Stimulated activated CD4-positive, alpha-beta T cell treated with anti-CD3 and anti-CD28 coated beads, Interleukin-15, amount 100 ng/mL, for 48 hours (primary cell): ENCODE results near the gene SH3PXD2B.

Source experiments
- DNase-seq, 2 donors: peaks; one replicate each; pipeline ENCODE4 v3.0.0-alpha.2; 2020; ENCODE audit warnings: low read depth in 2 of 2

The SH3PXD2B gene

DNA sequence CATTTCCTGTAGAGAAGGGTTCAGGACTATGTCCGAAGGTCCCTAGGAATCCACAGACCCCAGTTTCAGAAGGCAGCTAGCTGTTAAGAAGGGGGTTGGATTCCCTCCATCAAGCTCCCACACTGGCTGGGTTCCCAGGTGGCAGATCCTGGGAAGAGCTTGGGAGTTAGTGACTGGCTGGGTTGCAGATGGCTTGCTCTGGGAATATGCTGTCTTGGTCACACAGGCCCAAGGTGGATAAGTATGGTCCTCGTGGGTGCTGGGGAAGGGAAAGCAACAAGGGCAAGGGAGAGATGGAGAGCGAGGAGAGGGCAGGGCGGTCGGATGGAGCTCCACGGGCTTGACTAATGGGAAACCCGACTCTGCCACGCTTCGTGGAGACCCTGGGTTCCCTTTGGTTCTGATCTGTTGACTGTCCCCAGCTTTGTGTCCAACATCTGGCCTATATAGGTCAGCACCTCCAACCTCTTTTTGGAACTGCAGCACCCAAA, 17.4 kb downstream of the SH3PXD2B start:
- no peak for DNase-seq

DNA sequence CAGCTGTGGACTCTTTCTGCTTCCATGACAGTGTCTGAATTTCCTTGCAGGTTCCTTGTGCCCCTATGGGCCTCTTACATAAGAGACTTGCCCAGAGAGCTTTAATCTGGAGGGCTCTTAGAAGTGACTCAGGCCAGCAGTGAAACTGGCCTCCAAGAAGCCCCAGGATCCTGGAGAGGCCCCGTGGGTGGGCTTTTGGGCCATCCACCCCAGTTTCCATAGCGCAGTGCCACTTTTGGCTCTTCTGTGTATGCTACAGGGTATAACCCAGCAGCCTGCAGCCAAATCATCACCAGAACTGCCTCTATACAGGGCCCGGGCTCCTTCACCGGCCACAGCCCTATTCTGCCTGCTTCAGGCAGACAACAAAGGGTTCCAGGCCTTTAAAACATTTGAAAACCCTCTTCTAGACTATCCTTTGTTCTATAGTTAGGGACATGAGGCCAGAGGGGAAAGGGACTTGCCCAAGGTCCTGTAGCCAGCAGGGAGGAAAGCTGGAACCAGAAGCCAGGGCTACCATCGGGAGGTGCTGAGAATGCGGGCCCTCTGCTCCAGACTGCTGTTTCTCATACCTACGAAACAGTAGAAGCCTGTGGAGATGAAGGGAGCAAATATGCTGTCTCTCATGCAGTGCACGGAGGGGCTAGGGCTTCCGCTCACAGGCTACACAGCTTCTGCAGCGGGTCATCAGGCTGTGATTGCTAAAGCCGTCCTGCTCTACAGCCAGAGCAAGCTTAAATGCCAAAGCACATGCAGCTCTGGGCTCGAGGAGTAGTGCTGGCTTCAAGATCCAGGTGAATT, 18.0 kb downstream of the SH3PXD2B start:
- DNase-seq: no peak

DNA sequence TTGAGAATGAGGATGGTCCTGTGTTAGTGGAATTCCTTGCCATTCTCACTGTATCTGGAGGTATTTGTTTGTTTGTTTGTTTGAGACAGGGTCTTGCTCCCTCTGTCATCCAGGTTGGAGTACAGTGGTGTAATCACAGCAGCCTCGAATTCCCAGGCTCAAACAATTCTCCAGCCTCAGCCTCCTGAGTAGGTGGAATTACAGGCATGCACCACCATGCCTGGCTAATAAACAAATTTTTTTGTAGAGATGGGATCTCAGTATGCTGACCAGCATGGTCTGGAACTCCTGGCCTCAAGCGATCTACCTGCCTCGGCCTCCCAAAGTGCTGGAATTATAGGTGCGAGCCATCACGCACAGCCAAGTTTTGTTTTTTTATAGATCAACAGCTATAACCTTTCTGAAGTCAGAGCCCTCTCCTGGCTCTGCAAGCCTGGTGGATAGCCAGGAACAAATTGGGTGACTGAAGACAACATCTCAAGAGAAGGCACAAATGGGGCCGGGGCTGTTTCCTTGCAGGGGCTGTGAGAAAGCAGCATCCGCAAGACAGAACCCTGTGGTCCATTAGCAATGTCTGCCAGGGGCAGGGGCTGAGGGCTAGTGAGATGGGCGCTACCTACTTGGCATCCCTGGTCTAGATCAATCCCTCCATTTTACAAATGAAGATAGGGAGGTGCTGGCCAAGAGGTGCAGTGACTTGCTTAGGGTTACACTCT, 18.8 kb downstream of the SH3PXD2B start:
- no peak for DNase-seq

DNA sequence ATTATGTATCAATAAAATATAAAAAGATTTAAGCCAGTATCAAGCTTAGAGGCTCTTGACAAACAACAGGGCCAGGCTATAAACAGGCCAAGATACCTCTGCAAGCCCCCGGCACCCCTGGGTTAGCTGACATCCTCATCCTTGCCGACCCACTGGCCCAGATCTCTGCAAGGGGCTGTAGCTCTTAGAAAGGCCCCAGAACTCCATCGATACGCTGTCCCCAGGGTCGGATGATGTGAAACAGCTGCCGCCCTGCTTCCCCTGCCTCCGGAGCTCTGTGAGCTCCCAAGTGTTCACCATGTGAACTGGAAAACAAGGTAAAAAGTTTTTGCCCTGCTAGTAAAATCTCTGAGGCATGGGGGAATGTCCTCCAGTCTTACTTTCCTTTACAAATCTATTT, 20.1 kb downstream of the SH3PXD2B start:
- DNase-seq: no peak

DNA sequence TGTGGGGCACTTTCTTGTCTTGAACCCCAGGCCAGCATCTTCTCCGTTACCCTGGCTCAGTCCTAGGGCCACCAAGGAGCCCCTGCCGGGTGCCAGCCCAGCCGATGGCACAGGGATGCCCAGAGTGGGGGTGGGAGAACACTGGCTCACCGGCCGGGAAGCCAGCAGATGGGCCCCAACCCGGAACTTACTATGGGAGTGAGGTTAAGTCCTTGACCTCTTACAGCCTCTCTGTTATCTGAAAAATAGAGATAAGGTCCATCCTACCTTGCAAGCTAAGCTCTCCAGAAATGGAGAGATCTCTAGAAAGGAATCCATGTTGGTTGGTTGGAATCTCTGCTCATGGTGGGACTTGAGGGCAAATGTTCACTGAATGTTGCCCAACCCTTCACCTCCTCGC, 20.8 kb downstream of the SH3PXD2B start:
- no peak for DNase-seq

DNA sequence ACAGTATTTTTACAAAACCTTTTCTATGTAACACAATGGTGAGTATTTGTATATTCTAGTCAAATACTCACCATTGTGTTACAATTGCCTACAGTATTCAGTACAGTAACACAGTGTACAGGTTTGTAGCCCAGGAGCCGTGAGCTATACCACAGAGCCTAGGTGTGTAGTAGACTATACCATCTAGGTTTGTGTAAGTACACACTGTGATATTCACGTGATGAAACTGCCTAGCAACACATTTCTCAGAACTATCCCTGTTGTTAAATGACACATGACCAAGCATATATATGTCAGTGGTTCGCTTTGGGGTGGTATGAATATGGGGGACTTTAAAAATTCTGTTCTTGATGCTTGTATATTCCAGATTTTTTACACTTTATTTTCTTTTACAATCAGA, 21.3 kb downstream of the SH3PXD2B start:
- no peak for DNase-seq

DNA sequence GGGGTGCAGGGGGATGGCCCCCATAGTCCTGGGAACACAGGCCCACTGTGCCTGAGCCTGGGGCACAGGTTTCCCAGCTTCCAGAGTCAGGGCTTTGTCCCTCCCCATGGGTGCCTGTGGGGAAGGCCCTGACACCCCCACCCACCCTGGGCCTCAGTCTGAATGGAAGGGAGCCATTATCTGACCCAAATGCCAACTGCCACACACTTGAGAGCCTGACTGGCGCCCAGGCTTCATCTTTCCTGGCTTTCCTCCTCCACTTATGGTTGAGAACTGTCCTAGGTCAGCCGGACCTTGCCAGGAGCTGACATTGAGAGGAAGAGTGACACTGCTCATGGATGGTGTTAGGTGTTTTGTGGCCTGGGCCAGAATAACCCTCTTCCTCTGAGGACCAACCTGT, 24.0 kb downstream of the SH3PXD2B start:
- no peak for DNase-seq

DNA sequence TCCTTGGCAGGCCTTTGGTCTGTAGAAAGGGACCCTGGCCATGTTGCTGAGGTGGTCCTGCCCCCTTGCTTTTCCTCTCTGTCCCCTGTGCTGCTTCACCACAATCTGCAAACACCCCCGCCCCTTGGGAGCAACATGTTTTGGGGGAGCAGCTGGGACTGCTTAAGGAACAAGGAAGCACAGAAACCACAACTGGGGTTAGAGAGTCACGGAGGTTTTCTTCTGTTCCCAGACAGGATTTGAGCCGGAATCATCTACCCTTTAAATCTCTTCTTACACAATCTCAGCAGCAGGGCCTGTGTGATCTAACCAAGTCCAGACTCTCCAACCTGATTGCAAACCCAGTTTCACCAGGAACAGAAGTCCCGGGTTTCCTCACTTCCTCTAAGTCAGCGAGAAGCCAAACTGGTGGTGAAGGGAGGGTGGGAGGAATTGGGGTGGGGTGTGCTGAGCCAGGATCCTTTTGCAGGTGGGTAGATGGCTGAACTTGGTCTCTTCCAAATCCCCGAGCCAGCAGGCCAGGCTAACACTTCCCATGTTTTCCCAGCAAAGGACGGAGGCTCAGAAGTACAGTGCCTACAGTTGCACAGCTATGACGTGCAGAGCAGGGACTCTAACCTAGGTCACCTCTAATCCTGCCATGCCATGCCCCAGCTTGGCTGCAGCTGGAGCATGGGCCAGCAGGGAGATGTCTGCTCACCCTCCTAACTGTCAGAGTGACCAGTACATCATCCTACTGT, 25.0 kb downstream of the SH3PXD2B start:
- no peak for DNase-seq

DNA sequence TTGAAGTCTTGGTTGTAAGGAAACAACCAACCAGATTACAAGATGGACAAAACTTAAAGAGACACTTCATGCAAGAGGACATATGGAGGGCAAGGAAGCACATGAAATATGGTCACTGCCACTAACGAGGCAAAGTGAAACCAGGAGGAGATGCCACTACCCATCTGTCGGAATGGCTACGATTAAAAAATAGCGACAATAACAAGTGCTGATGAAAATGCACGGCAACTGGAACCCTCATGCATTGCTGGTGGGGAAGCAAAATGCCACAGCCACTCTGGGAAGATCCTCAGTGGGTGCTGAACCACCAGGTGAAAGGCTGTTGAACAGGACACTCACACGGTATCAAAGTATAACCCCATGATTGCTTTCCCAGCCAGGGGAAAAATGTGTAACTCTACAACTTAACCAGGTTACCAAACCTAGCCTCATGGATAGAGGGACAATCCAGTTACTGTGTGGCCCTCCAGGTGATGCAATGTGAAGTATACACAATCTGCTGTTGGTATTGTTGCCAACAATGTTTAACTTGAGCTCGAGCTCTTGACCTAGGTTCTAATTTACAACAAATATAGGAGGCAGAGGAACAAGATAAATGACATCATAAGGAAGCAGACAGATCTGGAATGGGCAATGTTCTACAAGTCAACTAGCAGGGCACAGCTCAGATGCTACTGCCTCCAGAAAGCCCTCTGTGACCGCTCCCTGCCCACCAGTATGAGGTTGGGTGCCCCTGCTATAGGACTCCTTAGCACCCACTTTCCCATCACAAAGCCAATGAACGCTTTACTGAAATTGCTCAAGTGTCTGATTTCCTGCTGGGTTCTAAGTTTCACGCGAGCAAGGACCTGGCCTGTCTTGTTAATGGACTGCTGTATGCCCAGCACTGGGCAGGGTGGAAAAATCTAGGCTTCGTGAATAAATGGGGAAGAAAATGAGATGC, 25.8 kb downstream of the SH3PXD2B start:
- no peak for DNase-seq

DNA sequence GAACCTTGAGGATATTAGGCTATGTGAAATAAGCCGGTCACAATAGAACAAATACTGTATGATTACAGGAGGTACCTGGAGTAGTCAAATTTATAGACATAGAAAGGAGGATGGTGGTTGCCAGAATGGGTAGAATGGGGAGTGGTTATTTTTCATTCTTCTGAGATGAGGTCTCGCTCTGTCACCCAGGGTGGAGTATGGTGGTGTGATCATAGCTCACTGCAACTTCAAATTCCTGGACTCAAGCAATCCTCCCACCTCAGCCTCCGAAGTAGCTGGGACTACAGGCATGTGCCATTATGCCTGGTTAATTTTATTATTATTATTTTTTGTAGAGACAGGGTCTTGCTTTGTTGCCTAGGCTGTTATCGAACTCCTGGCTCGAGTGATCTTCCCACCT, 27.1 kb downstream of the SH3PXD2B start:
- no peak for DNase-seq

DNA sequence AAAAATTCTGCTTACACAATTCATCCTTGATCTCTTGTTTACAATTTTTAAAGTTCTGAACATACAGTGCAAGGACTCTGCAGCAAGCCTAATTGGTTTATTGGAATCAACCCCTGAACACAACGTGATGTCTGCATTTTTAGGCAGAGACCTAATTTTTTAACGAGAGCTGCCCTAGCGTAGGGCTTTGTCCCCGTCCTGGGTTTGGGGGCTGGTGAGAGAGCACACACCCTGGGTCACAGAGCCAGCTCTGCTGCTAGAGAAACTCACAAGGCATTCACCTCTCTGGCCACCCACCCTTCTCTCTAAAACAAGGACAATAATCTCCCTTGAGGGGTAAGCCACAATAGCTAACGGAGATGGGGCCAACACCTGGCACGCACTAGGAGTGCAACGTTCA, 28.2 kb downstream of the SH3PXD2B start:
- DNase-seq: no peak

DNA sequence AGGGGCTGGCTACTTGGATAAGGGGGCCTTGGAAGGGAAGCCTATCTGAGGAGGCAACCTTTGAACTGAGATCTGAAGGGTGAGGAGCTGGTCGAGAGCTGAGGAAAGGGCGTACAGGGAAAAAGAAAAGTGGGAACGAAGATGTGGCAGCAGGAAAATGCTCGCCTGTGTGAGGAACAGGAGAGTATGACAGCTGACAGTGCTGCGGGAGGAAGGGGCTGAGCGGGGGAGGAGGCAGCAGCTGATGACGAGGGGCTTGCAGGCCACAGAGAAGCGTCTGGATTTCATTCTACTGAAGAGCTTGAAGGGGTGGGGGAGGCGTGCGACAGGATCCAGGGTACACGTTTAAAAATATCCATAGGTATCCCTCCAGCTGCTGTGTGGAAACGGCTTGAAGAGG, 28.9 kb downstream of the SH3PXD2B start:
- no peak for DNase-seq

DNA sequence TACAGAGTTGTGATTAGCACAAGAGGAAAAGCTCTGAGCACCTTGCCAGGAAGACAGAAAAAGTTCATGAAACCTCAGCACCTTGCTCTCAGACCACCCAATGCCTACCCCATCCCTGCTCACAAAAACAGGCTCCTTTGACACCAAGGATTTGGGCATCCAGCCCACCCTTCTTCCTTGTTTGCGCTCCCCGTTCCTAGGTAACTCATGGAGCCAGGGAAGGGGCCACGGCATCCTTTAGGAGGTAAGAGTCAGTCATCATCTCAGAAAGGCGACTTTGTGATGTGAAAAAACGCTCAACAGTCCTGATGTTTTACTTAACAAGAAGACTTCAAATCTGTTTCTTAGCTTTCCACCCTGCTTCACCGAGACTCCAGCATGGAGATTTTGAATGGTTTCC, 29.5 kb downstream of the SH3PXD2B start:
- DNase-seq: no peak

DNA sequence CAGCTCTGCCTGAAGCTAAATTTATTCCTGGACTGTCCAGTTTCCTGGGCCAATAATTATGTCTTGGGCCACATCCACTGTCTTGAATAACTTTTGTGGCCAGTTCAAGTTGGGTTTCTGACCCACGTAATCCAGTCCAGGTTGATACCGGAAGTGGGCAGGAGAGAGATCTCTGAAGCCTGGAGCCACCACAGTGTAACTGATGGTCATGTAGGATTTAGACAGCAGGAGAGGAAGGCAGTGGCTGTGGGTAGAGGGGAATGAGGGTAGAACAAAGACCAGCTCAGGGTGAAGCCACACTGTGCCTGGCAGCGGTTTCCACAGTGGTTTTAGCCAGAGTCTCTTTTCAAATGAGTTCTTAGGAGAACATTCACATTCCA, 30.2 kb downstream of the SH3PXD2B start:
- DNase-seq: no peak

DNA sequence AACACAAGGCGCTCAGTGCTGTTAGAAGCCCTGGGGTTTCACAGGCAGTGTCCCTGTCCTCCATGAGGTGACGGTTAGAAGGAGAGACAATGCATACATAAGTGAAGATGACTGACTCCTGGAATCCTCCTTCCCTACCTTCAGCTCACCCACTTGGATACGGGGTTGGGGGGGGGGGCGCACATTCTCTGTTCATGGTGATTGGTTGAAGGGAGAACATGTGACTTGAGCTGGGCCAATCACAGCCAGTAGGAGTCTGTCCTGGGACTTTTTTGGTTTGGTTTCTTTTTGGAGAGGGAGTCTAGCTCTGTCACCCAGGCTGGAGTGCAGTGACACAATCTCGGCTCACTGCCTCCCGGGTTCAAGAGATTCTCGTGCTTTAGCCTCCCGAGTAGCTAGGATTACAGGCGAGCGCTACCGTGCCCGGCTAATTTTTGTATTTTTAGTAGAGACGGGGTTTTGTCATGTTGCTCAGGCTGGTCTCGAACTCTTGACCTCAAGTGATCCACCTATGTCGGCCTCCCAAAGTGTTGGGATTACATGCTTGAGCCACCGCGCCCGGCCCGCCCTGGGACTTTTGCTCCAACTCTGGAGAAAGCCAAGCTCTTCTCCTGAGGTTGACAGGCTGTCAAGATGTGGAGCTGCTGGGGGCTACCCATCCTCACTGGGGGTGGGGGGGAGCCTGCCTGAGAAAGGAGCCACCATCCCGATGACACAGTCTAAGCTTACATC, 30.8 kb downstream of the SH3PXD2B start:
- DNase-seq: no peak

DNA sequence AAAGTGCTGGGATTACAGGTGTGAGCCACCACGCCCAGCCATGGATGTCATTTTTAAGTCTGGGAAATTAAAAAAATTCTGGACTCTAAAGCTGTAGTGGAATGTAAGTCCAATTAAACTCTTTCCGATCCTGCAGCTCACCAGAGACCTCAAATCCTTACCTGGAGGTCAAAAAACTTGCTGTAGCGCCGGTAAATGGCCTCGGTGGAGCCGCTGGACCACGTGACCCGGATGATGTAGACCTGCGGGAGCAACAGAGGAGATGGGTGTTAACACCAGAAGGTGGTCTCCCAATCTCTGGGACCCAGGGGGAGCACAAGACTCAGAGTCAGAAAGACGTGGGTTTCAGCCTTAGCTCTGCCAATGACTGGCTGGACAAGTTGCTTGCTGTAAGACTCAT, 32.1 kb downstream of the SH3PXD2B start:
- no peak for DNase-seq

DNA sequence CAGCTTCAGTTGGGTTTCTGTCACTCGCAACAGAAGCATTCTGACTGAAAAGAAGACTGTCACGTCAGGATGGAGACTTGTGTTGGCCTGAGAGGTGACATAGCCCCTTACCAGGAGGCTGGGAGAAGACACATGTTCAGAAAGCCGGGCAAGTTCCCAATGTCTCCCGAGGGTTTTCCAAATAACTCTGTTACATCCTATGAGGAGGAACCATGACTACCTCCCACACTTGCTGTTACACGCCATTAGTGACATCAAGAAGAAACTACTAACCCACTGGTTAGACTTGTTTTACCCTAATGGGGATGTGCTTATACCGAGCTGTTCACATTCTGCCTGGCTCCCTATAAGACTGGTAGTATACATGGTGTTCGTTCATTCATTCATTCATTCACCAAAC, 33.3 kb downstream of the SH3PXD2B start:
- DNase-seq: no peak

DNA sequence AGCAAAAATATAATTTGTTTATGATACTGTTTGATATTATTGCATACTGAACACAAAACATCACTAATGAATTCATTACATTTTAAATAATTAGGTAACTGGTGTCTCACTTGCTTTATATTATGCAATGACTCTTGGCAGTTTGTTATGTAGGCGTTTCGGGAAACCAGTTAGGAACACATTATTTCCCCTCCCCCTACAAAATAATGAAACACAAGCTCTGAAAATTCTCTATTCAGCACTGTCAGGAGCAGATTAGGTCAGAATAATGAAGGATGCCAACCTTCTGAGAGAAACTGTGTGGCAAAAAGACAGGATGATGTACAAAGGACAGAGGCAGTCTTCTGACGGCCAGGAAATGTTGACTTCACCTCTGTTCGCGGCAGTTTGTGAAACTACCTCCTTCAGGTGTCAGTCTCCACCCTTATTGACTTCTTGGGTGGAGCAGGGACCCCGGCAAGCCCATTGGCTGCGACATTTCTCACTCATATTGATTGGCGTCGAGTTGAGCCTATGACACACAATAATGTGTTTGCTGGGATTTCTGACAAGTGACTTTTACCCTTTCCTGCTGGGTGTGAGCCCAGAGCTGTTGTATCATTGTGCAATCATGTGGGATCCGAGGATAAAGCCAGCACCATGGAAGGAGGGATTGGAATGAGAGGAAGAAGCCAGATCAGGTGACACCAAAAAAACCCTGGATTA, 33.9 kb downstream of the SH3PXD2B start:
- no peak for DNase-seq

DNA sequence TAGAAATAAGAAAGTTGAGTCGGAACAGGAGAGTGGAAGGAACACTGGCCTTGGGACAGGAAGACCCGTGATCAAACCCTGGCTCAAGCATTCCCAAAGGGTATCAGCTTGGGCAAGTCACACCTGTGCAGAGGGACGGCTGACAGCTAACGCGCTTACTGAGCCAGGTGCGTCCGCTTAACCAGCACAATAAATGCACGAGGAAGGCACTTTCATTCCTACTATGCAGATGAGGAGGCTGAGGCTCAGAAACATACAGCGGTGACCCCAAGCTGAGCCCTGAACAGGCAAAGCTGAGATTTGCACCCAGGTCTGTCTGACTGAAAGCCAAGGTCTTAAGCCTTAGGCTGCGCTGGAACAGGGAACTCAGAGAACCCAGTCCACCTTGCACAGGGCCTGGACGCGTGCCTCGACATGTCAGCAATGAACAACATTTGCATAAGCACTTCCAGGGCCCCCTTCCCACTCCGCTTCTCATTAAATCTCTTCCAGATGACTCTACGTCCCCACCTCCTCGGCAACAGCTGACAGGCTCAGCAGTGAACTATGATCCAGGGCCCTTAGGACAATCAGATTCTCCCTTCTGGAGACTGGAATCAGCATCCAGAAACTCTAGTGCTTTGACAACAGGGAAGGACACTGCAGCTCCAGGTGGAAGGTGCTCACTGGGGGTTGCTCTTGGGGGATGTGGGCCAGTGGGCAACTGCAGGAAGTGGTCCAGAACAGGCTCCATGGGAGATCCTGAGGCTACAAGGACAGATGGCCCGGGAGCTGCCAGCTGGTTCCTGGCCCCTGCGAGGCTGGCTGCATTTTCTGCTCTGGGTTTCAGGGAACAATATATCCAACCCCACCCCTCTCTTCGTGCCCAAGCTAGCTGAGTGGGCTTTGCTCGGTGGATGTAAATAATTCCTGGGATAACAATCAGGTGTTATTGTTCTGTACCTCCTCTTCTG, 35.2 kb downstream of the SH3PXD2B start:
- DNase-seq: no peak
